ENCODE data around the gene CREBL2. TPM values are rescaled to one million over a fixed set of nuclear protein-coding genes. Genes with fewer than 3 reads are reported as not detected.

The CREBL2 gene
- total RNA-seq, 1 experiment from 2014 or later, result 18.3 TPM

- H3K27me3 ChIP-seq (ENCODE audit: insufficient read depth, low read length), result no peaks in the 10 kb centered on the region
- H3K4me1 Mint-ChIP-seq, result peaks cover 3 to 4% of the 10 kb centered on the region in 2 experiments; a peak in 3 of 4 replicates
Observed at GRCh38 chr12:12635651-12636050, 24.0 kb downstream of the CREBL2 start.

More at GRCh38 chr12:12635651-12636050, 24.0 kb downstream of the CREBL2 start:
- H3K23ac ChIP-seq (ENCODE audit: insufficient read length, low read depth, low read length), result no peak overlapping the region
- Mint-ChIP-seq H3K9me3 (peaks cover 7 to 11% of the 10 kb centered on the region in 2 experiments), H3K27ac (no peak overlapping the region), H3K27me3 (ENCODE audit: low read depth) (no peaks in the 10 kb centered on the region), H3K4me3 (no peak overlapping the region), H3K36me3 (ENCODE audit: insufficient read depth in 1 of 3, low read depth in 3 of 3) (peaks cover 21 to 38% (median 32%) of the 10 kb centered on the region in 3 experiments)
- H3K23me2 ChIP-seq (ENCODE audit: insufficient read length, low read depth, low read length, poor library complexity, severe bottlenecking), result no peaks in the 10 kb centered on the region
- H3K4me1 ChIP-seq (ENCODE audit: insufficient read depth, low read length), result no peaks in the 10 kb centered on the region
- H3K56ac ChIP-seq (ENCODE audit: insufficient read length, low read depth, low read length), result no peak overlapping the region
- no peak overlapping the region for H3K27ac ChIP-seq (ENCODE audit: insufficient read length, low read depth, low read length)
- H2AK5ac ChIP-seq (ENCODE audit: insufficient read length, low read length), result no peak overlapping the region
- H3K9me3 ChIP-seq (ENCODE audit: control insufficient read depth, low read depth, low read length), result no peaks in the 10 kb centered on the region
- no peak overlapping the region for H2AFZ ChIP-seq (ENCODE audit: low read length)
- H3K9ac ChIP-seq (ENCODE audit: extremely low read depth, insufficient read length, low read length), result no peak overlapping the region
- no peaks in the 10 kb centered on the region for H4K20me1 ChIP-seq (ENCODE audit: control insufficient read depth, insufficient read depth, insufficient read length)
- no peak overlapping the region for H2BK12ac ChIP-seq (ENCODE audit: insufficient read length, low read depth, low read length)
- no CpG with 5 or more reads among the region's 12 CpGs for WGBS (ENCODE audit: extremely low coverage, insufficient read length, low lambda C conversion rate)
- no peak for DNase-seq
- no peak overlapping the region for H2BK15ac ChIP-seq (ENCODE audit: low read depth, low read length)
- H3K18ac ChIP-seq (ENCODE audit: insufficient read length, low read depth, low read length), result no peak overlapping the region
- H2BK120ac ChIP-seq (ENCODE audit: low read depth, low read length, poor library complexity, severe bottlenecking), result no peak overlapping the region
- no peak overlapping the region for H3K14ac ChIP-seq (ENCODE audit: insufficient read depth, low read length)
- no peak overlapping the region for H3T11ph ChIP-seq (ENCODE audit: low read length)
- H4K5ac ChIP-seq (ENCODE audit: insufficient read length, low read depth, low read length), result no peak overlapping the region
- no peak overlapping the region for H2BK5ac ChIP-seq (ENCODE audit: insufficient read length, low read length)
- no peak overlapping the region for H2BK20ac ChIP-seq (ENCODE audit: low read depth, low read length, poor library complexity, severe bottlenecking)
- H3K4me2 ChIP-seq (ENCODE audit: insufficient read depth, insufficient read length, low read length), result no peak overlapping the region
- no peaks in the 10 kb centered on the region for H3K79me2 ChIP-seq (ENCODE audit: insufficient read depth, low read length)
- H4K8ac ChIP-seq (replicated peaks; ENCODE audit: insufficient read length, low read depth, low read length), result no peak overlapping the region
- no peak overlapping the region for H4K91ac ChIP-seq (ENCODE audit: insufficient read length, low read depth, low read length)
- no peak overlapping the region for H3K4ac ChIP-seq (ENCODE audit: low read depth, low read length)
- no peaks in the 10 kb centered on the region for H3K79me1 ChIP-seq (ENCODE audit: insufficient read depth, low read depth, low read length, poor library complexity, severe bottlenecking)
- TF ChIP-seq CTCF (conservative IDR thresholded peaks at IDR 0.05), result no peak
